ENCODE results near the gene THSD1. TPM values are rescaled to one million over a fixed set of nuclear protein-coding genes. Genes with fewer than 3 reads are reported as not detected.

THSD1 gene
- total and polyA plus RNA-seq, 2 donors (not counting 1 experiment from before 2014, with no cell fraction given), result 5.2 to 9.1 TPM

- H3K9ac ChIP-seq (ENCODE audit: insufficient read depth, low read length), result no peak overlapping the region
- peak overlapping the region; percentile 83 for H3K4me2 ChIP-seq (ENCODE audit: extremely low read depth, insufficient read depth, low read length)
- TF ChIP-seq CTCF (conservative IDR thresholded peaks at IDR 0.05 in 1 of 2, IDR thresholded peaks at IDR 0.05 in 1 of 2; ENCODE audit: low read depth in 1 of 2, low read length in 2 of 2), result no peak
- no peak for TF ChIP-seq EZH2 (IDR thresholded peaks at IDR 0.05; ENCODE audit: low read length, missing control alignments)
- no peaks in the 10 kb centered on the region for H3K27me3 ChIP-seq (ENCODE audit: control insufficient read depth, insufficient read depth, low read length)
- no peak overlapping the region for H3K27ac ChIP-seq (ENCODE audit: insufficient read depth, low read length)
- peak overlapping the region; percentile 20 to 46 (median 28) for H3K4me3 ChIP-seq (replicated peaks in 1 of 4; ENCODE audit: control extremely low read depth in 1 of 4, insufficient read depth in 1 of 4, low read depth in 3 of 4, low read length in 4 of 4)
- H3K79me2 ChIP-seq (ENCODE audit: control insufficient read depth, insufficient read depth, low read length), result peaks cover 37% of the 10 kb centered on the region
- H4K20me1 ChIP-seq (ENCODE audit: control insufficient read depth, extremely low read depth, insufficient read depth, low read length), result no peaks in the 10 kb centered on the region
- H3K9me3 ChIP-seq (ENCODE audit: control insufficient read depth, insufficient read depth, low read depth, low read length), result no peaks in the 10 kb centered on the region
- no peaks in the 10 kb centered on the region for H3K36me3 ChIP-seq (ENCODE audit: control insufficient read depth, insufficient read depth, low read length)
- peak overlapping the region; percentile 64 for H2AFZ ChIP-seq (ENCODE audit: low read length)
- peaks cover 6% of the 10 kb centered on the region for H3K4me1 ChIP-seq (ENCODE audit: control insufficient read depth, extremely low read depth, insufficient read depth, low read length)
- DNase-seq (ENCODE audit: low read depth in 2 of 2), result no peak
Observed at GRCh38 chr13:52450793-52451116, 44.8 kb upstream of the THSD1 start.

- H2AFZ ChIP-seq (ENCODE audit: low read length), result peak within 1 kb of the TSS; percentile 89
- no peaks in the 10 kb centered on the region for H3K27me3 ChIP-seq (ENCODE audit: control insufficient read depth, insufficient read depth, low read length)
- peak within 1 kb of the TSS; percentile 96 for H3K9ac ChIP-seq (ENCODE audit: insufficient read depth, low read length)
- H3K79me2 ChIP-seq (ENCODE audit: control insufficient read depth, insufficient read depth, low read length), result peaks cover 36% of the 10 kb centered on the region
- peak within 1 kb of the TSS; percentile 89 for H3K4me2 ChIP-seq (ENCODE audit: extremely low read depth, insufficient read depth, low read length)
- peaks cover 6% of the 10 kb centered on the region for H3K4me1 ChIP-seq (ENCODE audit: control insufficient read depth, extremely low read depth, insufficient read depth, low read length)
- DNase-seq (ENCODE audit: low read depth in 2 of 2), result peak; percentile 87 to 94
- no peaks in the 10 kb centered on the region for H3K36me3 ChIP-seq (ENCODE audit: control insufficient read depth, insufficient read depth, low read length)
- peak within 1 kb of the TSS; percentile 79 to 90 (median 84) for H3K4me3 ChIP-seq (replicated peaks in 1 of 4; ENCODE audit: control extremely low read depth in 1 of 4, insufficient read depth in 1 of 4, low read depth in 3 of 4, low read length in 4 of 4)
- TF ChIP-seq CTCF (conservative IDR thresholded peaks at IDR 0.05 in 1 of 2, IDR thresholded peaks at IDR 0.05 in 1 of 2; ENCODE audit: low read depth in 1 of 2, low read length in 2 of 2), result peak; percentile 75 to 96
- TF ChIP-seq EZH2 (IDR thresholded peaks at IDR 0.05; ENCODE audit: low read length, missing control alignments), result no peak
- H4K20me1 ChIP-seq (ENCODE audit: control insufficient read depth, extremely low read depth, insufficient read depth, low read length), result no peaks in the 10 kb centered on the region
- H3K9me3 ChIP-seq (ENCODE audit: control insufficient read depth, insufficient read depth, low read depth, low read length), result no peaks in the 10 kb centered on the region
- peak within 1 kb of the TSS; percentile 88 for H3K27ac ChIP-seq (ENCODE audit: insufficient read depth, low read length)
Observed at GRCh38 chr13:52450012-52450792, 44.2 kb upstream of the THSD1 start, which contains the start of gene VPS36. TSS of gene VPS36 (minus strand) at chr13:52450634. CDS start at chr13:52450594, 40 bp downstream.

- peak overlapping the region; percentile 89 for H3K4me2 ChIP-seq (ENCODE audit: extremely low read depth, insufficient read depth, low read length)
- no peaks in the 10 kb centered on the region for H3K36me3 ChIP-seq (ENCODE audit: control insufficient read depth, insufficient read depth, low read length)
- DNase-seq (ENCODE audit: low read depth in 2 of 2), result peak in 1 of 2 donors; percentile 15
- peaks cover 5% of the 10 kb centered on the region for H3K4me1 ChIP-seq (ENCODE audit: control insufficient read depth, extremely low read depth, insufficient read depth, low read length)
- peak overlapping the region; percentile 88 for H3K27ac ChIP-seq (ENCODE audit: insufficient read depth, low read length)
- H3K27me3 ChIP-seq (ENCODE audit: control insufficient read depth, insufficient read depth, low read length), result no peaks in the 10 kb centered on the region
- H4K20me1 ChIP-seq (ENCODE audit: control insufficient read depth, extremely low read depth, insufficient read depth, low read length), result no peaks in the 10 kb centered on the region
- peak overlapping the region; percentile 89 for H2AFZ ChIP-seq (ENCODE audit: low read length)
- H3K79me2 ChIP-seq (ENCODE audit: control insufficient read depth, insufficient read depth, low read length), result peaks cover 41% of the 10 kb centered on the region
- H3K4me3 ChIP-seq (replicated peaks in 1 of 4; ENCODE audit: control extremely low read depth in 1 of 4, insufficient read depth in 1 of 4, low read depth in 3 of 4, low read length in 4 of 4), result peak overlapping the region; percentile 79 to 90 (median 84)
- peak overlapping the region; percentile 96 for H3K9ac ChIP-seq (ENCODE audit: insufficient read depth, low read length)
- no peaks in the 10 kb centered on the region for H3K9me3 ChIP-seq (ENCODE audit: control insufficient read depth, insufficient read depth, low read depth, low read length)
- TF ChIP-seq CTCF (conservative IDR thresholded peaks at IDR 0.05 in 1 of 2, IDR thresholded peaks at IDR 0.05 in 1 of 2; ENCODE audit: low read depth in 1 of 2, low read length in 2 of 2) (no peak), EZH2 (IDR thresholded peaks at IDR 0.05; ENCODE audit: low read length, missing control alignments) (no peak)
Observed at GRCh38 chr13:52449331-52450011, 43.5 kb upstream of the THSD1 start.

Data from fibroblast of lung (primary cell).